Measurements from ENCODE around the gene CLASP1.
"Not testable (repeated sequence)": the region's sequence is repeated elsewhere in the genome, so short reads cannot be mapped to it uniquely, and the experiment has no call there.

Gene CLASP1

GRCh38 chr2:121610487-121610874 lies 38.8 kb downstream of the CLASP1 start:
- H3K4me3 ChIP-seq (ENCODE audit: low read length); H3K9ac ChIP-seq (ENCODE audit: low read length); H3K27me3 ChIP-seq (ENCODE audit: control insufficient read depth, insufficient read depth, low read length); H3K36me3 ChIP-seq (ENCODE audit: control insufficient read depth, insufficient read depth, low read length); H3K9me3 ChIP-seq (ENCODE audit: control insufficient read depth, low read length); H3K4me1 ChIP-seq (ENCODE audit: control insufficient read depth, insufficient read depth, low read length): not testable (repeated sequence)

- Histone ChIP-seq H3K27me3 (ENCODE audit: control insufficient read depth, insufficient read depth, low read length) (no peaks in the 10 kb centered on the region), H3K36me3 (ENCODE audit: control insufficient read depth, insufficient read depth, low read length) (no peaks in the 10 kb centered on the region), H3K4me3 (ENCODE audit: low read length) (no peak overlapping the region), H3K4me1 (ENCODE audit: control insufficient read depth, insufficient read depth, low read length) (no peaks in the 10 kb centered on the region), H3K9ac (ENCODE audit: low read length) (no peak overlapping the region), H3K9me3 (ENCODE audit: control insufficient read depth, low read length) (no peaks in the 10 kb centered on the region)
Measured at GRCh38 chr2:121608967-121609366, 40.3 kb downstream of the CLASP1 start.

- H3K4me1 ChIP-seq (ENCODE audit: control insufficient read depth, insufficient read depth, low read length) = no peaks in the 10 kb centered on the region
- no peak overlapping the region for H3K4me3 ChIP-seq (ENCODE audit: low read length)
- no peaks in the 10 kb centered on the region for H3K9me3 ChIP-seq (ENCODE audit: control insufficient read depth, low read length)
- no peaks in the 10 kb centered on the region for H3K36me3 ChIP-seq (ENCODE audit: control insufficient read depth, insufficient read depth, low read length)
- H3K27me3 ChIP-seq (ENCODE audit: control insufficient read depth, insufficient read depth, low read length) = no peaks in the 10 kb centered on the region
- no peak overlapping the region for H3K9ac ChIP-seq (ENCODE audit: low read length)
Measured at GRCh38 chr2:121608367-121608766, 40.9 kb downstream of the CLASP1 start.

GRCh38 chr2:121605820-121606733 lies 43.2 kb downstream of the CLASP1 start:
- Histone ChIP-seq H3K36me3 (ENCODE audit: control insufficient read depth, insufficient read depth, low read length) (no peaks in the 10 kb centered on the region), H3K4me1 (ENCODE audit: control insufficient read depth, insufficient read depth, low read length) (no peaks in the 10 kb centered on the region), H3K9me3 (ENCODE audit: control insufficient read depth, low read length) (no peaks in the 10 kb centered on the region), H3K9ac (ENCODE audit: low read length) (no peak overlapping the region), H3K4me3 (ENCODE audit: low read length) (no peak overlapping the region), H3K27me3 (ENCODE audit: control insufficient read depth, insufficient read depth, low read length) (no peaks in the 10 kb centered on the region)

- no peaks in the 10 kb centered on the region for H3K27me3 ChIP-seq (ENCODE audit: control insufficient read depth, insufficient read depth, low read length)
- H3K9me3 ChIP-seq (ENCODE audit: control insufficient read depth, low read length) = no peaks in the 10 kb centered on the region
- no peak overlapping the region for H3K4me3 ChIP-seq (ENCODE audit: low read length)
- no peaks in the 10 kb centered on the region for H3K4me1 ChIP-seq (ENCODE audit: control insufficient read depth, insufficient read depth, low read length)
- H3K9ac ChIP-seq (ENCODE audit: low read length) = no peak overlapping the region
- H3K36me3 ChIP-seq (ENCODE audit: control insufficient read depth, insufficient read depth, low read length) = no peaks in the 10 kb centered on the region
Measured at GRCh38 chr2:121603185-121603584, 46.1 kb downstream of the CLASP1 start.

GRCh38 chr2:121599963-121600651 lies 49.2 kb downstream of the CLASP1 start:
- peaks cover 15% of the 10 kb centered on the region for H3K4me1 ChIP-seq (ENCODE audit: control insufficient read depth, insufficient read depth, low read length)
- H3K27me3 ChIP-seq (ENCODE audit: control insufficient read depth, insufficient read depth, low read length) = no peaks in the 10 kb centered on the region

GRCh38 chr2:121598087-121598486 lies 51.2 kb downstream of the CLASP1 start:
- H3K4me1 ChIP-seq (ENCODE audit: control insufficient read depth, insufficient read depth, low read length) = peaks cover 15% of the 10 kb centered on the region
- H3K27me3 ChIP-seq (ENCODE audit: control insufficient read depth, insufficient read depth, low read length) = no peaks in the 10 kb centered on the region
- H3K4me3 ChIP-seq (ENCODE audit: low read length) = no peak overlapping the region
- no peaks in the 10 kb centered on the region for H3K9me3 ChIP-seq (ENCODE audit: control insufficient read depth, low read length)
- H3K9ac ChIP-seq (ENCODE audit: low read length) = no peak overlapping the region
- no peaks in the 10 kb centered on the region for H3K36me3 ChIP-seq (ENCODE audit: control insufficient read depth, insufficient read depth, low read length)

More at GRCh38 chr2:121599963-121600651, 49.2 kb downstream of the CLASP1 start:
- Histone ChIP-seq H3K9ac (ENCODE audit: low read length) (no peak overlapping the region), H3K4me3 (ENCODE audit: low read length) (no peak overlapping the region), H3K9me3 (ENCODE audit: control insufficient read depth, low read length) (no peaks in the 10 kb centered on the region), H3K36me3 (ENCODE audit: control insufficient read depth, insufficient read depth, low read length) (no peaks in the 10 kb centered on the region)

- Histone ChIP-seq H3K9ac (ENCODE audit: low read length) (peak overlapping the region; percentile 28), H3K4me3 (ENCODE audit: low read length) (no peak overlapping the region), H3K36me3 (ENCODE audit: control insufficient read depth, insufficient read depth, low read length) (no peaks in the 10 kb centered on the region), H3K27me3 (ENCODE audit: control insufficient read depth, insufficient read depth, low read length) (no peaks in the 10 kb centered on the region), H3K9me3 (ENCODE audit: control insufficient read depth, low read length) (no peaks in the 10 kb centered on the region), H3K4me1 (ENCODE audit: control insufficient read depth, insufficient read depth, low read length) (peaks cover 15% of the 10 kb centered on the region)
Measured at GRCh38 chr2:121596221-121597080, 52.8 kb downstream of the CLASP1 start.

- Histone ChIP-seq H3K36me3 (ENCODE audit: control insufficient read depth, insufficient read depth, low read length) (no peaks in the 10 kb centered on the region), H3K4me3 (ENCODE audit: low read length) (no peak overlapping the region), H3K4me1 (ENCODE audit: control insufficient read depth, insufficient read depth, low read length) (peaks cover 15% of the 10 kb centered on the region), H3K27me3 (ENCODE audit: control insufficient read depth, insufficient read depth, low read length) (no peaks in the 10 kb centered on the region), H3K9me3 (ENCODE audit: control insufficient read depth, low read length) (no peaks in the 10 kb centered on the region), H3K9ac (ENCODE audit: low read length) (no peak overlapping the region)
Measured at GRCh38 chr2:121595012-121595891, 54.0 kb downstream of the CLASP1 start.

GRCh38 chr2:121591199-121591598 lies 58.1 kb downstream of the CLASP1 start:
- Histone ChIP-seq H3K4me1 (ENCODE audit: control insufficient read depth, insufficient read depth, low read length) (peaks cover 7% of the 10 kb centered on the region), H3K4me3 (ENCODE audit: low read length) (no peak overlapping the region), H3K36me3 (ENCODE audit: control insufficient read depth, insufficient read depth, low read length) (no peaks in the 10 kb centered on the region), H3K9ac (ENCODE audit: low read length) (no peak overlapping the region), H3K27me3 (ENCODE audit: control insufficient read depth, insufficient read depth, low read length) (no peaks in the 10 kb centered on the region), H3K9me3 (ENCODE audit: control insufficient read depth, low read length) (no peaks in the 10 kb centered on the region)

- H3K9me3 ChIP-seq (ENCODE audit: control insufficient read depth, low read length) = no peaks in the 10 kb centered on the region
- H3K27me3 ChIP-seq (ENCODE audit: control insufficient read depth, insufficient read depth, low read length) = no peaks in the 10 kb centered on the region
- H3K4me3 ChIP-seq (ENCODE audit: low read length) = no peak overlapping the region
- H3K9ac ChIP-seq (ENCODE audit: low read length) = no peak overlapping the region
- no peaks in the 10 kb centered on the region for H3K36me3 ChIP-seq (ENCODE audit: control insufficient read depth, insufficient read depth, low read length)
- H3K4me1 ChIP-seq (ENCODE audit: control insufficient read depth, insufficient read depth, low read length) = no peaks in the 10 kb centered on the region
Measured at GRCh38 chr2:121588357-121588756, 60.9 kb downstream of the CLASP1 start.

All from mucosa of stomach (tissue), 1 donor.